Neural crest cell (in vitro differentiated cells): ENCODE data around the gene IGF1R. TPM values are rescaled to one million over a fixed set of nuclear protein-coding genes. Genes with fewer than 3 reads are reported as not detected.

Source experiments
- DNase-seq: peaks from one replicate; pipeline ENCODE4 v3.0.0; 2021; ENCODE audit warnings: low read depth, mixed read lengths, low spot score
- H3K27ac Mint-ChIP-seq: one replicate; pipeline ENCODE4 v1.8.0; 2021; ENCODE audit warnings: mild to moderate bottlenecking, mixed read lengths; ENCODE audit not compliant: unreplicated experiment
- H3K27me3 Mint-ChIP-seq: 2 replicates; pipeline ENCODE4 v1.8.0; 2021; ENCODE audit warnings: low read depth, mild to moderate bottlenecking, mixed read lengths
- H3K36me3 Mint-ChIP-seq: 2 replicates; pipeline ENCODE4 v1.8.0; 2021; ENCODE audit warnings: low read depth, mild to moderate bottlenecking, mixed read lengths
- H3K4me1 Mint-ChIP-seq: 2 replicates; pipeline ENCODE4 v1.8.0; 2021; ENCODE audit warnings: mixed read lengths
- H3K4me3 Mint-ChIP-seq: one replicate; pipeline ENCODE4 v1.8.0; 2021; ENCODE audit warnings: mild to moderate bottlenecking, mixed read lengths
- H3K9me3 Mint-ChIP-seq: 2 replicates; pipeline ENCODE4 v1.8.0; 2021; ENCODE audit warnings: mixed read lengths
- total RNA-seq: library from RNA; stranded (reverse); gene quantifications from 2 replicates; pipeline ENCODE4 v1.2.1, GENCODE V29; 2021
- TF ChIP-seq, protein P1 (sequence below): fragments of 200-600 bp; sonication (generic); conservative IDR thresholded peaks from 2 replicates; pipeline ENCODE4 v1.5.0; 2021; ENCODE audit warnings: antibody characterized with exemption, mild to moderate bottlenecking

Gene IGF1R
- total RNA-seq, 1 donor from 2014 or later = 67.6 TPM

DNA sequence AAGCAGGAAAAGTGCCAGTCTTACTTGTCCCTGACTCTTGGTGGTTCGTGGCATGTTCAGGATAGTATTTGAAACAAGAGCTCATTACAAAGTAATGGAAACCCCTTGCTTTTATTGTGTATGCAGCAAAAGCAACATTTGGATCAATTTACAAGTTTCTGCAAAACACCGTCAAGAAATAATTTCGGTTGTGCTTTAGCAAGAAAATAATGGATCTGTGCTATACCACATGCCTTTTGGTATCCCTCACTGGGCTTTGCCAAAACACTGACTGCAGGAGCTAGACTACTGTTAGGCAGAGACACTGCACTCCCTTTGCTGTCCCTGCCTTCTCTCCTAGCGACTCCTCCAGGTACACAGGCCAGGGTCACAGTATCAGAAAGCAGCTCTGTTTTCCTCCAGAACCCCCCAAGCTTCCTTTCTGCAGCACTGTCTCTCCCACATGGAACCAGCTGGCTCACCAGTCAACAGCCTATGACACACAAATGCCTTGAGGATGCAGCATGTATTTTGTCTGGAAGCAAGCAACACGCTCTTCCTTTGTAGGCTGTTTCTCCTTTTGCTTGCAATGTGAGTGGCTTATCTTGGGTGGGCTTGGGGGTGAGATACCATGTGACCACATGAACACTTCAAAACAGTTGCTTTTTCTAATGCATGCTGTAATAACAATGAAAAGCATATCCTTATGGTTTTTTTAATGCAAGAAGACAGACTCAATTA lies 247.8 kb downstream of the IGF1R start:
- H3K4me1 Mint-ChIP-seq = peaks cover 48% of the 10 kb centered on the region
- H3K27ac Mint-ChIP-seq = peak overlapping the region; percentile 8
- H3K9me3 Mint-ChIP-seq = no peaks in the 10 kb centered on the region
- no peak for DNase-seq
- H3K36me3 Mint-ChIP-seq = peaks cover 6% of the 10 kb centered on the region
- H3K4me3 Mint-ChIP-seq = no peak overlapping the region
- no peaks in the 10 kb centered on the region for H3K27me3 Mint-ChIP-seq
- TF ChIP-seq, protein P1, sequence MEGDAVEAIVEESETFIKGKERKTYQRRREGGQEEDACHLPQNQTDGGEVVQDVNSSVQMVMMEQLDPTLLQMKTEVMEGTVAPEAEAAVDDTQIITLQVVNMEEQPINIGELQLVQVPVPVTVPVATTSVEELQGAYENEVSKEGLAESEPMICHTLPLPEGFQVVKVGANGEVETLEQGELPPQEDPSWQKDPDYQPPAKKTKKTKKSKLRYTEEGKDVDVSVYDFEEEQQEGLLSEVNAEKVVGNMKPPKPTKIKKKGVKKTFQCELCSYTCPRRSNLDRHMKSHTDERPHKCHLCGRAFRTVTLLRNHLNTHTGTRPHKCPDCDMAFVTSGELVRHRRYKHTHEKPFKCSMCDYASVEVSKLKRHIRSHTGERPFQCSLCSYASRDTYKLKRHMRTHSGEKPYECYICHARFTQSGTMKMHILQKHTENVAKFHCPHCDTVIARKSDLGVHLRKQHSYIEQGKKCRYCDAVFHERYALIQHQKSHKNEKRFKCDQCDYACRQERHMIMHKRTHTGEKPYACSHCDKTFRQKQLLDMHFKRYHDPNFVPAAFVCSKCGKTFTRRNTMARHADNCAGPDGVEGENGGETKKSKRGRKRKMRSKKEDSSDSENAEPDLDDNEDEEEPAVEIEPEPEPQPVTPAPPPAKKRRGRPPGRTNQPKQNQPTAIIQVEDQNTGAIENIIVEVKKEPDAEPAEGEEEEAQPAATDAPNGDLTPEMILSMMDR = no peak

DNA sequence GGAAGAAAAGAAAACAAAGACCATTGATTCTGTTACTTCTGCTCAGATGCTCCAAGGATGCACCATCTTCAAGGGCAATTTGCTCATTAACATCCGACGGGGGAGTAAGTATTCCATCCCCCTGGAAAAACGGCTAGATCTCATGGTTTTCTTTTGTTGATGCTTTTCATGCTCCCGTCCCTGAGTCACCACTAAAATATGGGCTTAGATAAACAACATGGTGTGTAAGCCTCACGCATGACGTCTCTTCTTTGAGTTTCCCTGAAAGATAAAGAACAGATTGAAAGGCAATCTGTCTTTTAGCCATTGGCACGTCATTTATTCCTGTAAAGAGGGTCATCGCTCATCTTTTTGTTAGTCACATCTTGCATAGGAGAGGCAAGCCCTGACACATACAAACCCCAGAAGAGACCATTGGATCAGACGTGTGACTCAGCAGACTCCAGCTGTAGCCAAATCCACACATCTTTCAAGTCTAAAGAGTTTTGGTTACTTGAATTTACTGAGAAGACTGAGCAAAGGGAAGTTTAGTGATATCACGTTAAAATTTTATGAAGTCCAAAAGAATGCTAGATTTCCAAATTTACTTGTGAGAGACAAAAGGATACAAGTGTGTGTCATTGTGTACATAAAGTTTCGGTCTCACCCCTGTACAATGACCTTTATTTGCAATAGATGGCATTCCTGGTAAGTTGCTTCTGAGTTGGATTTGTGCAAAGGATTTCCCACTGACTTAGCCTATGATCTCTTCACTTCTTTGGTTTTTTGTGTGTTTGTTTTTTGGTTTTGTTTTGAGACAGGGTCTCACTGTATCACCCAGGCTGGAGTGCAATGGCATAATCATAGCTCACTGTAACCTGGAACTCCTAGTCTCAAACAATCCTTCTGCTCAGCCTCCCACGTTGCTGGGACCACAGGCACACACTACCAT lies 248.7 kb downstream of the IGF1R start:
- Mint-ChIP-seq H3K4me3 (peak overlapping the region; percentile 3), H3K36me3 (peaks cover 9% of the 10 kb centered on the region), H3K9me3 (no peaks in the 10 kb centered on the region), H3K27me3 (no peaks in the 10 kb centered on the region), H3K4me1 (peaks cover 53% of the 10 kb centered on the region), H3K27ac (peak overlapping the region; percentile 81)
- DNase-seq = no peak
- TF ChIP-seq, protein P1 = no peak

DNA sequence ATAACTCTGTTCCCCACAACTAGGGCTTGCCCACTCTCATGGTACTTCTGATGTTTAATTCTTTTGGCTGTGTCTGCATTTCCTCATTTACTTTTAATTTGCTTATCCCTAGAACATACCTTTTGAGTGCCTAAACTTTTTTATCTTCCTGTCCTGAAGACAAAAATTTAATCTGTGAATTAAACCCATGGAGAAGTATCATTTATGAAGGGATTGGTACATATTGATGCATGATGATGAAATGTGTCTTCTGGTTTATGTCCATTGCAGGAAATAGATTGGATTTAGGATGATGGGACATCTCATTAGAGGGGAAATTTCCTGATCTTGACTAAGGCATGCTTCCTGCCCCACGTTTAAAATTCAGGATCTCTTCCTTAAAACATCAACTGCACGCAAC lies 249.8 kb downstream of the IGF1R start:
- Mint-ChIP-seq H3K4me3 (no peak overlapping the region), H3K4me1 (peaks cover 54% of the 10 kb centered on the region), H3K36me3 (peaks cover 9% of the 10 kb centered on the region), H3K9me3 (no peaks in the 10 kb centered on the region), H3K27ac (no peak overlapping the region), H3K27me3 (no peaks in the 10 kb centered on the region)
- TF ChIP-seq, protein P1 = no peak
- no peak for DNase-seq

DNA sequence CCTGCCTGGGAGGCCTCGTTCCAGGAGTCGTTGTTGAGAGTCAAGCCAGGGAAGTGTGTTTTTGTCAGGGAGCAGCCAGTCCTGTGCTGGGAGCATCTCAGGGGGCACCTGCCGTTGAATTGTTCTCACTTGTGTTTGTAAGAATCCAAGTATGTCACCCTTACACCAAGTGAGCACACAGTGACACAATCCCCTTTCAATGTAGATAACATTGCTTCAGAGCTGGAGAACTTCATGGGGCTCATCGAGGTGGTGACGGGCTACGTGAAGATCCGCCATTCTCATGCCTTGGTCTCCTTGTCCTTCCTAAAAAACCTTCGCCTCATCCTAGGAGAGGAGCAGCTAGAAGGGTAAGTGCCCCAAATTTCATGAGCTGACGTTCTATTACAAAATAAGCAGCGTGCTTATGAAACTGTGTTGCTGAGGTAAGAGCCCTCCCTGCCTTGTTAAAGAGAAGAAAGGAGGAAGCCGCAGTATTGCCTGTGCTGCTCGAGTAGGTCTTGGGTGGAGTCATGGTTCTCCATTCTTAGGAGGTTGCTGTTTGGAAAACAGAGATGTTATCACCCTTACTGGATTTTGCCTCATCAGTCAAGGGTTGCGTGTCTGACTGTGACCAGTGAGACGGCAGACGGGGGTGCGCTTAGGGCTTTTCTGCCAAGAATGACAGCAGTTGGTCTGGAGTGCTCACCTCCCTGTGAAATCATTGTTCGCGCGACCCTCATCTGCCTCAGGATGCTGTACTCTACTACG lies 251.1 kb downstream of the IGF1R start:
- H3K36me3 Mint-ChIP-seq = peaks cover 11% of the 10 kb centered on the region
- no peak overlapping the region for H3K4me3 Mint-ChIP-seq
- DNase-seq = no peak
- TF ChIP-seq, protein P1 = no peak
- H3K27ac Mint-ChIP-seq = no peak overlapping the region
- H3K4me1 Mint-ChIP-seq = peaks cover 60% of the 10 kb centered on the region
- H3K27me3 Mint-ChIP-seq = no peaks in the 10 kb centered on the region
- no peaks in the 10 kb centered on the region for H3K9me3 Mint-ChIP-seq

DNA sequence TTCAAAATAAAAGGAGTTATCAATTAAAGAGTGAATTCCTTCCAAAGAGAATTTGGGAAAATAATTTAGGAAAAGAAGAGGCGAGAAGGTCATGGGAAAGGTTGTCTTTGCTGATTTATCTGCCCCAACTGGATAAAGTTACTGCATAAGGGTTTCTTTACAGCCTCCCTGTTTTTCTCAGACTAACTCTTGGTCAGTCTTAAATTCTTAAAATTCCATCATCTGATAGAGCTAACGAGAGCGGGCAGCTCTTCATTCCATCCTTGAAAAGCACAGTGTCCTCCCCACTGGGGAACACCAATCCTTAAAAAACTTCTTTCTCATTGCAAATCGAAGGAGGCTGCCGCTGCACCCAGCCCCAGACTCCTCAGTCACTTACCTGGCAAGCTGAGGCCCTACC lies 252.0 kb downstream of the IGF1R start:
- DNase-seq = no peak
- TF ChIP-seq, protein P1 = no peak
- no peak overlapping the region for H3K4me3 Mint-ChIP-seq
- H3K4me1 Mint-ChIP-seq = peaks cover 59% of the 10 kb centered on the region
- no peak overlapping the region for H3K27ac Mint-ChIP-seq
- H3K36me3 Mint-ChIP-seq = peaks cover 11% of the 10 kb centered on the region
- no peaks in the 10 kb centered on the region for H3K27me3 Mint-ChIP-seq
- H3K9me3 Mint-ChIP-seq = no peaks in the 10 kb centered on the region
